ENCODE data around the gene RSPRY1. TPM values are rescaled to one million over a fixed set of nuclear protein-coding genes. Genes with fewer than 3 reads are reported as not detected.
A peak's percentile ranks its signal among the peaks of the same experiment; 100 is the strongest.

RSPRY1 gene
- total RNA-seq, 1 donor from 2014 or later: 36.5 TPM

- Histone ChIP-seq H3K27me3 (ENCODE audit: control insufficient read depth in 3 of 3, insufficient read depth in 3 of 3, low read length in 3 of 3) (no peaks in the 10 kb centered on the region), H3K4me1 (ENCODE audit: control insufficient read depth in 3 of 3, insufficient read depth in 3 of 3, low read length in 3 of 3) (peaks cover 0 to 4% (median 0%) of the 10 kb centered on the region in 3 donors), H3K36me3 (ENCODE audit: control insufficient read depth in 3 of 3, insufficient read depth in 3 of 3, low read length in 3 of 3) (peaks cover 7 to 26% (median 26%) of the 10 kb centered on the region in 3 donors), H3K27ac (ENCODE audit: low read depth, low read length) (no peak overlapping the region), H3K9me3 (ENCODE audit: control insufficient read depth in 3 of 3, low read length in 3 of 3) (no peaks in the 10 kb centered on the region), H3K9ac (ENCODE audit: low read depth in 1 of 3, low read length in 3 of 3) (no peak overlapping the region), H3K4me3 (ENCODE audit: low read length in 3 of 3) (no peak overlapping the region)
Measured at GRCh38 chr16:57258226-57258909, 72.2 kb downstream of the RSPRY1 start.

GRCh38 chr16:57258910-57259475, 72.9 kb downstream of the RSPRY1 start:
- Histone ChIP-seq H3K4me3 (ENCODE audit: low read length in 3 of 3) (no peak overlapping the region), H3K27ac (ENCODE audit: low read depth, low read length) (no peak overlapping the region), H3K36me3 (ENCODE audit: control insufficient read depth in 3 of 3, insufficient read depth in 3 of 3, low read length in 3 of 3) (peaks cover 7 to 22% (median 21%) of the 10 kb centered on the region in 3 donors), H3K4me1 (ENCODE audit: control insufficient read depth in 3 of 3, insufficient read depth in 3 of 3, low read length in 3 of 3) (peaks cover 0 to 4% (median 0%) of the 10 kb centered on the region in 3 donors), H3K9ac (ENCODE audit: low read depth in 1 of 3, low read length in 3 of 3) (no peak overlapping the region), H3K9me3 (ENCODE audit: control insufficient read depth in 3 of 3, low read length in 3 of 3) (no peaks in the 10 kb centered on the region), H3K27me3 (ENCODE audit: control insufficient read depth in 3 of 3, insufficient read depth in 3 of 3, low read length in 3 of 3) (no peaks in the 10 kb centered on the region)

- no peak overlapping the region for H3K27ac ChIP-seq (ENCODE audit: low read depth, low read length)
- H3K9ac ChIP-seq (ENCODE audit: low read depth in 1 of 3, low read length in 3 of 3): peak overlapping the region in 2 of 3 donors; percentile 25 to 51
Measured at GRCh38 chr16:57260294-57260929, 74.3 kb downstream of the RSPRY1 start.

GRCh38 chr16:57261806-57262205, 75.7 kb downstream of the RSPRY1 start:
- Histone ChIP-seq H3K27me3 (ENCODE audit: control insufficient read depth in 3 of 3, insufficient read depth in 3 of 3, low read length in 3 of 3) (no peaks in the 10 kb centered on the region), H3K9ac (ENCODE audit: low read depth in 1 of 3, low read length in 3 of 3) (no peak overlapping the region), H3K4me1 (ENCODE audit: control insufficient read depth in 3 of 3, insufficient read depth in 3 of 3, low read length in 3 of 3) (peaks cover 0 to 4% (median 0%) of the 10 kb centered on the region in 3 donors), H3K36me3 (ENCODE audit: control insufficient read depth in 3 of 3, insufficient read depth in 3 of 3, low read length in 3 of 3) (peaks cover 1 to 6% (median 2%) of the 10 kb centered on the region in 3 donors), H3K4me3 (ENCODE audit: low read length in 3 of 3) (no peak overlapping the region), H3K9me3 (ENCODE audit: control insufficient read depth in 3 of 3, low read length in 3 of 3) (no peaks in the 10 kb centered on the region), H3K27ac (ENCODE audit: low read depth, low read length) (no peak overlapping the region)

More at GRCh38 chr16:57260294-57260929, 74.3 kb downstream of the RSPRY1 start:
- Histone ChIP-seq H3K27me3 (ENCODE audit: control insufficient read depth in 3 of 3, insufficient read depth in 3 of 3, low read length in 3 of 3) (no peaks in the 10 kb centered on the region), H3K4me3 (ENCODE audit: low read length in 3 of 3) (no peak overlapping the region), H3K9me3 (ENCODE audit: control insufficient read depth in 3 of 3, low read length in 3 of 3) (no peaks in the 10 kb centered on the region), H3K4me1 (ENCODE audit: control insufficient read depth in 3 of 3, insufficient read depth in 3 of 3, low read length in 3 of 3) (peaks cover 0 to 4% (median 0%) of the 10 kb centered on the region in 3 donors), H3K36me3 (ENCODE audit: control insufficient read depth in 3 of 3, insufficient read depth in 3 of 3, low read length in 3 of 3) (peaks cover 4 to 16% (median 14%) of the 10 kb centered on the region in 3 donors)

DNA sequence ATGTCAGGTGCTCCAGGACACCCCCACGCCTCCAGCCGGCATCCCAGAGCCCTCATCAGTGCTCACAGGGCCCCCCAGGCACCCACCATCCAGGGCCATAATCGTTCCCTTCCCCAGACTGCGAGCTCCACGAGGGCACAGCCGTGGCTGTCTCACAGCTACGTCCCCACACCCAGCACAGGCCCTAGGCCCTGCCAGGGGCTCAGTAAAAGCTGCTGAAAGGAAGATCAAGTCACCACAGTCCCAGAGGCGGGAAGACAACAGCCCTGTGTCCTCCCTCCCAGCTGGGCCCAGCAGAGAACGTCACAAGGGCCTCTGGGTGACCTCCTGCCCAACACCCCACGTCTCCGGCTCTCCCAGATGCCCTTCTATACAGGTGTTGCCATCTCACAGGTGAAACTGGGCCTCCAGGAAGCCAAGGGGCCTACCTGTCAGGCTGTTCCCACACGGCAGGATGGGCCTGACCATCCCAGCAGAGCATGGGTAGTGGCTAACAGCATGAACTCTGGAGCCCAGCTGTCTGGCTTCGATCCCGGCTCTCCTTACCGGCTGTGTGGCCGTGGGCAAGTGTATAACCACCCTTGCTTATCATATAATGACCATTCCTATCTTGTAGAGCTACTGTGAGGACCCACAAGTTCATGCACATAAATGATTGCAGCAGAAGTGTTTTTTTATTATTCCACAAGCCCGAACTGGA, 76.9 kb downstream of the RSPRY1 start:
- Histone ChIP-seq H3K27ac (ENCODE audit: low read depth, low read length) (no peak overlapping the region), H3K4me1 (ENCODE audit: control insufficient read depth in 3 of 3, insufficient read depth in 3 of 3, low read length in 3 of 3) (peaks cover 0 to 4% (median 2%) of the 10 kb centered on the region in 3 donors), H3K36me3 (ENCODE audit: control insufficient read depth in 3 of 3, insufficient read depth in 3 of 3, low read length in 3 of 3) (no peaks in the 10 kb centered on the region), H3K4me3 (ENCODE audit: low read length in 3 of 3) (no peak overlapping the region), H3K9ac (ENCODE audit: low read depth in 1 of 3, low read length in 3 of 3) (no peak overlapping the region), H3K9me3 (ENCODE audit: control insufficient read depth in 3 of 3, low read length in 3 of 3) (no peaks in the 10 kb centered on the region), H3K27me3 (ENCODE audit: control insufficient read depth in 3 of 3, insufficient read depth in 3 of 3, low read length in 3 of 3) (no peaks in the 10 kb centered on the region)

- Histone ChIP-seq H3K27ac (ENCODE audit: low read depth, low read length) (no peak overlapping the region), H3K9ac (ENCODE audit: low read depth in 1 of 3, low read length in 3 of 3) (no peak overlapping the region), H3K4me1 (ENCODE audit: control insufficient read depth in 3 of 3, insufficient read depth in 3 of 3, low read length in 3 of 3) (peaks cover 0 to 4% (median 2%) of the 10 kb centered on the region in 3 donors), H3K9me3 (ENCODE audit: control insufficient read depth in 3 of 3, low read length in 3 of 3) (no peaks in the 10 kb centered on the region), H3K36me3 (ENCODE audit: control insufficient read depth in 3 of 3, insufficient read depth in 3 of 3, low read length in 3 of 3) (no peaks in the 10 kb centered on the region), H3K27me3 (ENCODE audit: control insufficient read depth in 3 of 3, insufficient read depth in 3 of 3, low read length in 3 of 3) (no peaks in the 10 kb centered on the region), H3K4me3 (ENCODE audit: low read length in 3 of 3) (no peak overlapping the region)
Measured at GRCh38 chr16:57263541-57264351, 77.6 kb downstream of the RSPRY1 start.

DNA sequence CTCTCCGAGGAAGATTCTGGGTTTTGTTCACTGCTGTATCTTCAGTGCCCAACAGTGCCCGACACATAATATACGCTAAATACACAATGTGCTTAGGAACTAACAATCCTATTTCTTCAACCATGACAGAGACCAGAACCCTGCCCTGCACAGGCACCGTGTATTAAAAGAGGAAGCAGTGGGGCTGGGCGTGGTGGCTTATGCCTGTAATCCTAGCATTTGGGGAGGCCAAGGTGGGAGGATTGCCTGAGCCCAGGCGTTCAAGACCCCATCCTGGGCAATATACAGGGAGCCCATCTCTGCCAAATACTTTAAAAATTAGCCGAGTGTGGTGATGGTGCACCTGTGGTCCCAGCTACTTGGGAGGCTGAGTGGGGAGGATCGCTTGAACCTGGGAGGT, 78.3 kb downstream of the RSPRY1 start:
- Histone ChIP-seq H3K27ac (ENCODE audit: low read depth, low read length) (no peak overlapping the region), H3K9ac (ENCODE audit: low read depth in 1 of 3, low read length in 3 of 3) (no peak overlapping the region), H3K27me3 (ENCODE audit: control insufficient read depth in 3 of 3, insufficient read depth in 3 of 3, low read length in 3 of 3) (no peaks in the 10 kb centered on the region), H3K4me1 (ENCODE audit: control insufficient read depth in 3 of 3, insufficient read depth in 3 of 3, low read length in 3 of 3) (peaks cover 0 to 4% (median 2%) of the 10 kb centered on the region in 3 donors), H3K9me3 (ENCODE audit: control insufficient read depth in 3 of 3, low read length in 3 of 3) (no peaks in the 10 kb centered on the region), H3K4me3 (ENCODE audit: low read length in 3 of 3) (no peak overlapping the region), H3K36me3 (ENCODE audit: control insufficient read depth in 3 of 3, insufficient read depth in 3 of 3, low read length in 3 of 3) (no peaks in the 10 kb centered on the region)

DNA sequence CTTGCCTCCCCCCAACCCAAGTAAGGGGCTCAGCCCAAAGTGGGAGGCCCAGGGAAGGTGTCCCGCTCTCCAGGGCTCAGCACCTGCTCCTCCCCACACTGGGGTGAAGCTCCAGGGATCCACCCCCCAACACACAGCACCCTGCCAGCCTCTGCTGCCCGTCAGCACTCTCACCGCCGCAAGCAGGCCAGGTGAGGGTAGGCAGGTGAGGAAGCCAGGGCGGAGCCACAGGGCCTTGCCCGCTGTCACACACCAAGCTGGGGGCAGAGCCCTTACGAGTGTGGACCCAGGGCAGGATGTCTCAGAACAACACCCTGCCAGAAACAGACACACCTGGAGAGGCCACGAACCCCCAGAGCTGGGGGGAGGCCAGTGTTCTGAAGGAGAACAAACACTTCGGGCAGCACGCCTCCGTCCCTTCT, 78.8 kb downstream of the RSPRY1 start:
- Histone ChIP-seq H3K36me3 (ENCODE audit: control insufficient read depth in 3 of 3, insufficient read depth in 3 of 3, low read length in 3 of 3) (no peaks in the 10 kb centered on the region), H3K9me3 (ENCODE audit: control insufficient read depth in 3 of 3, low read length in 3 of 3) (no peaks in the 10 kb centered on the region), H3K27ac (ENCODE audit: low read depth, low read length) (no peak overlapping the region), H3K27me3 (ENCODE audit: control insufficient read depth in 3 of 3, insufficient read depth in 3 of 3, low read length in 3 of 3) (no peaks in the 10 kb centered on the region), H3K9ac (ENCODE audit: low read depth in 1 of 3, low read length in 3 of 3) (no peak overlapping the region), H3K4me3 (ENCODE audit: low read length in 3 of 3) (no peak overlapping the region), H3K4me1 (ENCODE audit: control insufficient read depth in 3 of 3, insufficient read depth in 3 of 3, low read length in 3 of 3) (peaks cover 0 to 4% (median 2%) of the 10 kb centered on the region in 3 donors)

GRCh38 chr16:57265850-57266530, 79.9 kb downstream of the RSPRY1 start:
- Histone ChIP-seq H3K4me1 (ENCODE audit: control insufficient read depth in 3 of 3, insufficient read depth in 3 of 3, low read length in 3 of 3) (peaks cover 0 to 2% (median 0%) of the 10 kb centered on the region in 3 donors), H3K9ac (ENCODE audit: low read depth in 1 of 3, low read length in 3 of 3) (no peak overlapping the region), H3K27me3 (ENCODE audit: control insufficient read depth in 3 of 3, insufficient read depth in 3 of 3, low read length in 3 of 3) (peaks cover 0 to 3% (median 0%) of the 10 kb centered on the region in 3 donors), H3K27ac (ENCODE audit: low read depth, low read length) (no peak overlapping the region), H3K9me3 (ENCODE audit: control insufficient read depth in 3 of 3, low read length in 3 of 3) (no peaks in the 10 kb centered on the region), H3K36me3 (ENCODE audit: control insufficient read depth in 3 of 3, insufficient read depth in 3 of 3, low read length in 3 of 3) (no peaks in the 10 kb centered on the region), H3K4me3 (ENCODE audit: low read length in 3 of 3) (no peak overlapping the region)

Measured in skeletal muscle tissue (tissue), 4 donors.